Colonic mucosa (tissue), 4 donors: ENCODE data around the gene TPST2. TPM values are rescaled to one million over a fixed set of nuclear protein-coding genes. Genes with fewer than 3 reads are reported as not detected.

Experiments
- DNase-seq: peaks from one replicate; pipeline ENCODE4 v3.0.0-alpha.2; 2020
- H3K27ac ChIP-seq: fragments of 200-600 bp; one replicate; pipeline ENCODE4 v1.8.0; 2021
- H3K27me3 ChIP-seq: fragments of 200-600 bp; one replicate; pipeline ENCODE4 v1.8.0; 2021
- H3K36me3 ChIP-seq: fragments of 200-600 bp; one replicate; pipeline ENCODE4 v1.8.0; 2021
- H3K4me1 ChIP-seq: fragments of 200-600 bp; one replicate; pipeline ENCODE4 v1.8.0; 2021; ENCODE audit warnings: mild to moderate bottlenecking
- H3K4me3 ChIP-seq: fragments of 200-600 bp; one replicate; pipeline ENCODE4 v1.8.0; 2021
- H3K9ac ChIP-seq, 2 donors: one replicate each; pipeline ENCODE4 v1.7.0; 2013; ENCODE audit warnings: control low read depth in 2 of 2, low read depth in 2 of 2, low read length in 2 of 2
- H3K9me3 ChIP-seq: fragments of 200-600 bp; one replicate; pipeline ENCODE4 v1.8.0; 2021
- CTCF ChIP-seq: fragments of 200-600 bp; IDR thresholded peaks from one replicate; pipeline ENCODE4 v1.8.0; 2022; ENCODE audit warnings: antibody characterized with exemption, mild to moderate bottlenecking
- intact Hi-C: fragments of 100-400 bp; cut with DNase I; formaldehyde crosslinking; loops from one replicate; pipeline ENCODE4 v1.14.1; 2022
- total RNA-seq, 2 donors: library from RNA; stranded (reverse); fragmentation: NEBNext Ultra II Directional in 1 of 2; extraction: Animal tissue kit (Norgen Biotek cat#: 25700) in 1 of 2; gene quantifications; one replicate each; pipeline ENCODE4 v1.2.1, GENCODE V29; 2021
- donor health status: healthy.
- donor health status: DM: no; HTN: no; CAD: no.
- donor health status: DM: no; HTN: no; CAD: no.

The TPST2 gene
- total RNA-seq, 2 donors from 2014 or later, result 13.3 to 19.9 TPM

- Histone ChIP-seq H3K27ac (no peak overlapping the region), H3K9me3 (no peaks in the 10 kb centered on the region), H3K27me3 (no peaks in the 10 kb centered on the region), H3K4me3 (no peak overlapping the region), H3K4me1 (no peaks in the 10 kb centered on the region), H3K9ac (peak overlapping the region in 1 of 2 donors; percentile 31), H3K36me3 (no peaks in the 10 kb centered on the region)
- intact Hi-C loops, result no loop called here
- no peak for TF ChIP-seq CTCF
- DNase-seq, result no peak
These were observed 4.7 kb downstream of the TPST2 start for GRCh38 chr22:26585104-26585790.

GRCh38 chr22:26584010-26584409 lies 5.9 kb downstream of the TPST2 start:
- no peak for TF ChIP-seq CTCF
- Histone ChIP-seq H3K4me1 (no peaks in the 10 kb centered on the region), H3K9ac (no peak overlapping the region), H3K4me3 (no peak overlapping the region), H3K27me3 (no peaks in the 10 kb centered on the region), H3K9me3 (no peaks in the 10 kb centered on the region), H3K27ac (no peak overlapping the region), H3K36me3 (no peaks in the 10 kb centered on the region)
- no peak for DNase-seq
- intact Hi-C loops, result no loop called here

DNA sequence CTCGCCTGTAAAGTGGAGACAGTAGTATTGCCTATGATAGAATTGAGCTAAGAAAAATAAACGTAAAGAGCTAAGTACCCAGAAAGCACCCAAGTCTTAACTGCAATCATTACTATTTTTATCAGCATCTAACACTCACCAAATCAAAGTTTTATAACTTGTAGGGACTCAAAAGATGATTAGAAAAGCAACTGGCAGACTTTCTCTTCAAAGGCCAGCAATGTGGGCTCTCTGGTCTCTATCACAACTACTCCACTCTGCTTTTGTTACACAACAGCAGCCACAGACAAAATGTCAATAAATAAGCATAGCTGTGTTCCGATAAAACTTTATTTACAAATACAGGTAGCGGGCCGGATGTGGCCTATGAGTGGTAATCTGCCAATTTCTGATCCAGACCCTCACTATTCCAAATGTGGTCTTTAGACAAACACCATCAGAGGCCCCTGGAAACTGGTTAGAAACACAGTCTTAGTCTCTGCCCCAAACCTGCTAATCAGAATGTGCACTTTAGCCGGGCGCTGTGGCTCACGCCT lies 8.2 kb downstream of the TPST2 start:
- TF ChIP-seq CTCF, result no peak
- H3K36me3 ChIP-seq, result no peaks in the 10 kb centered on the region
- no peak for DNase-seq
- H3K4me1 ChIP-seq, result no peaks in the 10 kb centered on the region
- intact Hi-C loops, result no loop called here
- no peak overlapping the region for H3K9ac ChIP-seq
- H3K9me3 ChIP-seq, result no peaks in the 10 kb centered on the region
- no peak overlapping the region for H3K4me3 ChIP-seq
- H3K27me3 ChIP-seq, result no peaks in the 10 kb centered on the region
- H3K27ac ChIP-seq, result no peak overlapping the region

- H3K4me1 ChIP-seq, result no peaks in the 10 kb centered on the region
- no peak overlapping the region for H3K9ac ChIP-seq
- no peak overlapping the region for H3K27ac ChIP-seq
- no peak overlapping the region for H3K4me3 ChIP-seq
- TF ChIP-seq CTCF, result no peak
- H3K9me3 ChIP-seq, result no peaks in the 10 kb centered on the region
- H3K36me3 ChIP-seq, result no peaks in the 10 kb centered on the region
- H3K27me3 ChIP-seq, result no peaks in the 10 kb centered on the region
- intact Hi-C loops, result no loop called here
- no peak for DNase-seq
These were observed 8.9 kb downstream of the TPST2 start for GRCh38 chr22:26581026-26581425.

- no peak for TF ChIP-seq CTCF
- Histone ChIP-seq H3K36me3 (no peaks in the 10 kb centered on the region), H3K27me3 (no peaks in the 10 kb centered on the region), H3K9me3 (no peaks in the 10 kb centered on the region), H3K4me3 (no peak overlapping the region), H3K27ac (no peak overlapping the region), H3K4me1 (no peaks in the 10 kb centered on the region), H3K9ac (no peak overlapping the region)
- no peak for DNase-seq
- intact Hi-C loops, result no loop called here
These were observed 9.5 kb downstream of the TPST2 start for GRCh38 chr22:26580240-26580962.
